Spleen (tissue), 7 donors: ENCODE results near the gene MED13.

Experiments used
- CTCF ChIP-seq, 11 experiments: fragments of 200-600 bp in 7 of 11; fragments of 450-650 bp in 4 of 11; sonication (generic) in 4 of 11; IDR thresholded peaks in 8 of 11; conservative IDR thresholded peaks in 3 of 11; 1 replicate in 7 of 11; 2 replicates in 4 of 11; pipeline versions ENCODE4 v1.4.0 to v1.8.0; 2016 to 2021; ENCODE audit warnings: antibody characterized with exemption in 11 of 11, inconsistent platforms in 4 of 11, mild to moderate bottlenecking in 1 of 11
- POLR2A ChIP-seq, 3 donors: fragments of 450-650 bp; IDR thresholded peaks; one replicate each; pipeline ENCODE4 v1.5.1; 2017; ENCODE audit warnings: antibody characterized with exemption in 3 of 3, mild to moderate bottlenecking in 1 of 3
- POLR2AphosphoS5 ChIP-seq, 3 donors: sonication (generic); formaldehyde crosslinking; IDR thresholded peaks; one replicate each; pipeline ENCODE4 v1.5.1; 2017; ENCODE audit warnings: antibody characterized with exemption in 3 of 3
- donor health status: DM: no; HTN: no; CAD: no; lungs with moderate emphysema.
- donor health status: DM: no; HTN: no; CAD: no.
- donor health status: DM: no; HTN: no; CAD: no.

- TF ChIP-seq POLR2A (IDR thresholded peaks at IDR 0.05) = no peak
- no peak for TF ChIP-seq CTCF (IDR thresholded peaks at IDR 0.05 in 8 of 11, conservative IDR thresholded peaks at IDR 0.05 in 3 of 11)
- TF ChIP-seq POLR2AphosphoS5 (IDR thresholded peaks at IDR 0.05) = no peak
Observed at GRCh38 chr17:62045517-62045916, 19.6 kb downstream of the MED13 start.
